ENCODE results near the gene FHOD3.

DNA sequence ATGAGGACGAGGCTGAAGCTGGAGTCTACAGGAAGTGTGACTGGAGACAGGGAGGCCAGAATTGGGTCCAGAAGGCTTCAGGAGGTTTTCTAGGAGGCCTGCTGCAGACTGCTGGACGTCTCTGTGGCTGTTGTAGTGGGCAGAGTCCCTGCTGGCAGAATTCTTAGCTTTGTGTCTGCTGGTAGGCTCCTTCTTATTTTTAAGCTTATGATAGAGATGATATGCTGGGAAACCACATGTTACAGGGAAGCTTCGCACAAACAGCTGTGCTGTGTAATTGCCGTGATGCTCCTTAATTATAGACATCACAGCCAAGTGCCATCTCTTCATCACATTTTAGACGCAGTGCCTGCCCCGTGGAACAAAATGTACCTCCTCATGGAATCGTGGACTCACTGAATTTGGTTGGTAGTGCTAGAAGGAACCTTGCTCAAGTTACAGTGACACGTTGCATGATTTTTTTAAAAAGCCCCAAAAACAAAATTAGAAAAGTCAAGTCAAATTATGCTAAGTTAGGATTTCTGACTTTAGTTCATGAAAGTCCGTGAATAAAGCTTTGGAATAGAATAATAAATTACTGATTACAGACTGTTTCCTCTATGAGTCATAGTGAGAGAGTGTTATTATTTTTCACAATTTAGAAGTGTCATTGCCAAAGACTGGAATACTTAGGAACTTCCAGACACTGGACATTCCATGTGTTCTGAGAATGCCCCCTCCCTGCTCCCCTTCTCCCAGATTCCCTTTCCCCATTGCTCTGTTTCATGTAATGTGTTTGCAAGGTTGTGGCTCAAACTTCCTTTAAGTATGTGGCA is 144.1 kb downstream of the FHOD3 start:
- TF ChIP-seq, protein P1, sequence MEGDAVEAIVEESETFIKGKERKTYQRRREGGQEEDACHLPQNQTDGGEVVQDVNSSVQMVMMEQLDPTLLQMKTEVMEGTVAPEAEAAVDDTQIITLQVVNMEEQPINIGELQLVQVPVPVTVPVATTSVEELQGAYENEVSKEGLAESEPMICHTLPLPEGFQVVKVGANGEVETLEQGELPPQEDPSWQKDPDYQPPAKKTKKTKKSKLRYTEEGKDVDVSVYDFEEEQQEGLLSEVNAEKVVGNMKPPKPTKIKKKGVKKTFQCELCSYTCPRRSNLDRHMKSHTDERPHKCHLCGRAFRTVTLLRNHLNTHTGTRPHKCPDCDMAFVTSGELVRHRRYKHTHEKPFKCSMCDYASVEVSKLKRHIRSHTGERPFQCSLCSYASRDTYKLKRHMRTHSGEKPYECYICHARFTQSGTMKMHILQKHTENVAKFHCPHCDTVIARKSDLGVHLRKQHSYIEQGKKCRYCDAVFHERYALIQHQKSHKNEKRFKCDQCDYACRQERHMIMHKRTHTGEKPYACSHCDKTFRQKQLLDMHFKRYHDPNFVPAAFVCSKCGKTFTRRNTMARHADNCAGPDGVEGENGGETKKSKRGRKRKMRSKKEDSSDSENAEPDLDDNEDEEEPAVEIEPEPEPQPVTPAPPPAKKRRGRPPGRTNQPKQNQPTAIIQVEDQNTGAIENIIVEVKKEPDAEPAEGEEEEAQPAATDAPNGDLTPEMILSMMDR (IDR thresholded peaks at IDR 0.05): no peak
- TF ChIP-seq POLR2A (IDR thresholded peaks at IDR 0.05) (no peak), POLR2AphosphoS5 (IDR thresholded peaks at IDR 0.05) (peak in 1 of 3 donors; percentile 4)
